Measurements from ENCODE around the gene PITRM1. TPM values are rescaled to one million over a fixed set of nuclear protein-coding genes. Genes with fewer than 3 reads are reported as not detected.

PITRM1 gene
- polyA plus RNA-seq, 1 donor from 2014 or later = 62.2 TPM

GRCh38 chr10:3105166-3105565 is 67.4 kb downstream of the PITRM1 start:
- H3K27me3 ChIP-seq (ENCODE audit: insufficient read depth, low read depth, low read length) = no peaks in the 10 kb centered on the region
- H3K9me2 ChIP-seq (ENCODE audit: insufficient read depth, low read length) = no peaks in the 10 kb centered on the region
- H3K36me3 ChIP-seq (ENCODE audit: insufficient read depth, low read length) = no peaks in the 10 kb centered on the region
- no peak overlapping the region for H3K4me2 ChIP-seq (ENCODE audit: low read length)
- H3K27ac ChIP-seq (ENCODE audit: low read length) = no peak overlapping the region
- H4K20me1 ChIP-seq (ENCODE audit: insufficient read depth) = no peaks in the 10 kb centered on the region
- no peaks in the 10 kb centered on the region for H3K9me3 ChIP-seq (ENCODE audit: low read length)
- TF ChIP-seq CTCF (IDR thresholded peaks at IDR 0.05; ENCODE audit: poor library complexity, severe bottlenecking) = no peak
- no peak for TF ChIP-seq SMC3 (conservative IDR thresholded peaks at IDR 0.05; ENCODE audit: poor library complexity)
- no peak for TF ChIP-seq RAD21 (conservative IDR thresholded peaks at IDR 0.05)
- TF ChIP-seq MXI1 (conservative IDR thresholded peaks at IDR 0.05; ENCODE audit: poor library complexity, severe bottlenecking) = no peak
- TF ChIP-seq POLR2AphosphoS5 (IDR thresholded peaks at IDR 0.05) = no peak
- no peak for TF ChIP-seq EZH2 (IDR thresholded peaks at IDR 0.05; ENCODE audit: borderline replicate concordance, insufficient read depth, low read length, poor library complexity, severe bottlenecking)
- no peak for TF ChIP-seq EP300 (conservative IDR thresholded peaks at IDR 0.05; ENCODE audit: poor library complexity, severe bottlenecking)
- no peak for TF ChIP-seq TAF1 (IDR thresholded peaks at IDR 0.05; ENCODE audit: low read depth)
- no peak for TF ChIP-seq REST (IDR thresholded peaks at IDR 0.05; ENCODE audit: borderline replicate concordance)
- no peaks in the 10 kb centered on the region for H3K79me2 ChIP-seq (replicated peaks; ENCODE audit: insufficient read depth, low read length)
- H3K9ac ChIP-seq (ENCODE audit: low read length) = no peak overlapping the region
- no peak overlapping the region for H2AFZ ChIP-seq (ENCODE audit: low read depth, low read length)
- H3F3A ChIP-seq (ENCODE audit: insufficient read depth, low read length, poor library complexity, severe bottlenecking) = no peaks in the 10 kb centered on the region
- no peak overlapping the region for H3K4me3 ChIP-seq (ENCODE audit: low read length)

GRCh38 chr10:3104251-3104918 is 68.2 kb downstream of the PITRM1 start:
- H3K4me3 ChIP-seq (ENCODE audit: low read length) = no peak overlapping the region
- H3K36me3 ChIP-seq (ENCODE audit: insufficient read depth, low read length) = no peaks in the 10 kb centered on the region
- H3K9me2 ChIP-seq (ENCODE audit: insufficient read depth, low read length) = no peaks in the 10 kb centered on the region
- no peaks in the 10 kb centered on the region for H3K79me2 ChIP-seq (replicated peaks; ENCODE audit: insufficient read depth, low read length)
- H3K9me3 ChIP-seq (ENCODE audit: low read length) = no peaks in the 10 kb centered on the region
- no peaks in the 10 kb centered on the region for H3K27me3 ChIP-seq (ENCODE audit: insufficient read depth, low read depth, low read length)
- no peak overlapping the region for H3K27ac ChIP-seq (ENCODE audit: low read length)
- H2AFZ ChIP-seq (ENCODE audit: low read depth, low read length) = no peak overlapping the region
- no peak overlapping the region for H3K4me2 ChIP-seq (ENCODE audit: low read length)
- H4K20me1 ChIP-seq (ENCODE audit: insufficient read depth) = no peaks in the 10 kb centered on the region
- TF ChIP-seq EP300 (conservative IDR thresholded peaks at IDR 0.05; ENCODE audit: poor library complexity, severe bottlenecking) = no peak
- TF ChIP-seq TAF1 (IDR thresholded peaks at IDR 0.05; ENCODE audit: low read depth) = no peak
- TF ChIP-seq CTCF (IDR thresholded peaks at IDR 0.05; ENCODE audit: poor library complexity, severe bottlenecking) = no peak
- no peak for TF ChIP-seq EZH2 (IDR thresholded peaks at IDR 0.05; ENCODE audit: borderline replicate concordance, insufficient read depth, low read length, poor library complexity, severe bottlenecking)
- no peak for TF ChIP-seq REST (IDR thresholded peaks at IDR 0.05; ENCODE audit: borderline replicate concordance)
- no peak for TF ChIP-seq SMC3 (conservative IDR thresholded peaks at IDR 0.05; ENCODE audit: poor library complexity)
- no peak for TF ChIP-seq MXI1 (conservative IDR thresholded peaks at IDR 0.05; ENCODE audit: poor library complexity, severe bottlenecking)
- no peak for TF ChIP-seq POLR2AphosphoS5 (IDR thresholded peaks at IDR 0.05)
- TF ChIP-seq RAD21 (conservative IDR thresholded peaks at IDR 0.05) = no peak
- no peak overlapping the region for H3K9ac ChIP-seq (ENCODE audit: low read length)
- no peaks in the 10 kb centered on the region for H3F3A ChIP-seq (ENCODE audit: insufficient read depth, low read length, poor library complexity, severe bottlenecking)

Measured in neural cell (in vitro differentiated cells).